ENCODE data around the gene WDR81.

- TF ChIP-seq ZNF324 (tag by site-specific recombination; IDR thresholded peaks at IDR 0.05) = no peak
- no peak for TF ChIP-seq WT1 (tag by site-specific recombination; IDR thresholded peaks at IDR 0.05)
- no peak for TF ChIP-seq ZNF146 (tag by site-specific recombination; IDR thresholded peaks at IDR 0.05)
- TF ChIP-seq CTCF (tag by site-specific recombination; IDR thresholded peaks at IDR 0.05) = no peak
- TF ChIP-seq ATF2 (tag by site-specific recombination; IDR thresholded peaks at IDR 0.05; ENCODE audit: low read depth) = no peak
- TF ChIP-seq ZNF704 (tag by site-specific recombination; IDR thresholded peaks at IDR 0.05) = no peak
- TF ChIP-seq ZNF239 (tag by site-specific recombination; IDR thresholded peaks at IDR 0.05) = no peak
- no peak for TF ChIP-seq KLF16 (tag by site-specific recombination; IDR thresholded peaks at IDR 0.05)
- TF ChIP-seq ZNF362 (tag by site-specific recombination; IDR thresholded peaks at IDR 0.05) = no peak
- no peak for TF ChIP-seq ZNF174 (tag by site-specific recombination; IDR thresholded peaks at IDR 0.05)
- TF ChIP-seq ZNF747 (tag by site-specific recombination; IDR thresholded peaks at IDR 0.05) = no peak
Observed at GRCh38 chr17:1742371-1743087, 18.0 kb downstream of the WDR81 start, which contains the start of gene SERPINF2.

All from HEK293 (cell line).